ENCODE data around the gene SLC28A3.

The SLC28A3 gene

DNA sequence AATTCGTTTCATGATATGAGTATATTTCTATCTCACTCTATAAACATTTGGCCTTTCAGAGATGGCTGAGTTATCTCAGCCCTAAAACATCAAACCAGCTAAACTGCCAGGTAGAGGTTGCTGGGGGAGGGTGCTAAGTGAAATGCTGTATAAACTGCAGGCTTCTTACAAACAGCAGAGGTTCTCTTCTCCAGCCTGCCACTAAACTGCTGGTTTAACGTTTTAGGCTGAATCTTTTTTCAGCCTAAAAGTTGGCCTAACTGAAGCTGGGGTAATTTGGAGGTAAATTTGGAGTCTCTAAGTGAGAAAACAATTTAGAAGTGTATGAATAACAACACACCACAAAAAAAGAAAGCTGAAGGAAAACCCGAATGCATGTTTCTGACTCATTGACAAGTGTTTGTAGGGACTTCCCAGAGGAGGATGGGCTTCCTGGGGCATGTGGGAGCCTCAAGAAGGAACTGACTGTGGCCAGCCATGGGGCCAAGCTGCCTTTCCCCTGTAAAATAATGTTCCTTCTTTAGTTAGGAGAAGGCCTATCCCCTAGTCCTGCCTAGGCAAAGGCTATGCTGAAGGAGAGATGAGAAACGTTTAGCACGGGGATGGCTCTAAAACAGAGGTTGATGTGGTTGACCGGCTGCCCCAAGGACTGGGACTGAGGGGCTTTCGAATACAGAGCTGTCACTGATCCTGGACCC, 44.3 kb downstream of the SLC28A3 start:
- no peak for TF ChIP-seq GATA3 (IDR thresholded peaks at IDR 0.05; ENCODE audit: low read depth, low read length)

DNA sequence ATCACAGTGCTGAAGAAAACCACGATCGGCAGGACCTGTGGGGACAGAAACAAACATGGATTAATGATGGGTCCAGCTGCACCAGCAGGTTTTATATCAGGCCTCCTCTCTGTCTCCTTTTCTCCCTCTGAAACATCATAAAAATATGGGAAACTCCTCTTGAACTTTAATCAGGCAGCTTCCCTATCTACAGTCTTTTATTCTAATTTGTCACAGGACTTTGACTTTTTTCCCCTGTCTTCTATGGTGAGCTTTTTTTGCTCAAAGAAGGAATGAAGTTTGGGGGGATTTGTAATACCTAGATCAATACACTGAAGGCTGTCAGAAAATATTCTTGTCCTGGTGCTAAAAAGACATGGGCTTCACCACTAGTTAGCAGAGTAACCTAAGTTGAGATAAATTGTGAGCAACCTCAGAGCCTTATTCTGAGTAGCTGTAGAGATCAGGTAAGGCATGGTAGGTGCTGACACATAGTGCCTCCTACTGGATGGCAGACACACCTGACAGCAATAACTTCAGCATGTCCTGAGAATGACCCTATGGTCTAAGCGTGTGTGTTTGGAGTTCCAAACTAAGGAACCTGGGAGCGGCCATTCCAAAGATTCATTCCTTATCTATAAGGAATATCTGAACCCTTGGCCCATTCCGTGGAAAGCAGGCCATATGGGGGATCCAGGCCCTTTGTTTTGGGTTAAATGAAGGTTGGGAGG, 46.2 kb downstream of the SLC28A3 start:
- TF ChIP-seq GATA3 (IDR thresholded peaks at IDR 0.05; ENCODE audit: low read depth, low read length) (no peak), GATA2 (IDR thresholded peaks at IDR 0.05; ENCODE audit: low read depth, low read length) (no peak)

DNA sequence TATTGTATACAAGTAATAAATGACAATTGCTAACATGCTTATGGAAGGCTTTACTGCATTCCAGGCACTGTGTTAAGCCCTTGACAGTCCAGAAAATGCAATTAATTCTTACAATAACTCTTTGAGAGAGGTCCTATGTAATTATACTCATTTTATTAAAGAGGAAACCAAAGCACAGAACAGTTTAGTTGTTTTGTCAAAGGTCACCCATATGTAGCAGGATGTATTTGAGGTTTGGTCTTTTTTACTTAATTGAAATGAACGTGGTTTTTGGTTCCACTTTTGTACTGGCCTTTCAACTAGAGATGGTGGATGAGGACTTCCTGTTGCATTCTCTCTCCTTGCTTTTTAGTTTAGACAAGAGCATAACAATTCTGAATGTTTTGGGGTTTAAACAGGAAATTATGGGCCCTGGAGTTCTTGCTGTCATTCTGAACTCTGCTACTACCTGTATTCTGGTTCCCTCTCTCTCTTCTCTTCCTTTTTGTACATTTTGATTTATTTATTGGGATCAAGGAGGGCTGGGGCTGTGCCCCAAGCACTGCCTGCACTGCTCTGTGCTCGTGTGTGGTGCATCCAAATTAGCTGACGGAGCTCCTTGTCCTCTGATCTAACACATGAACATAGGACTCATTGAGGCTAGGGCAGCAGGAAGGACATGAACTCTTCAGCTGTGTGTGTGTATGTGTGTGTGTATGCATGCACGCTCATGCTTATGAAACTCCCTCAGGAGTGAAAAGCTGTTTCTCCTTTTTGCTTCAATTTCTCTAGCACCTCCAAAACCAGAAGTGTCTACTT, 47.4 kb downstream of the SLC28A3 start:
- TF ChIP-seq GATA3 (IDR thresholded peaks at IDR 0.05; ENCODE audit: low read depth, low read length), result no peak
- TF ChIP-seq GATA2 (IDR thresholded peaks at IDR 0.05; ENCODE audit: low read depth, low read length), result no peak

DNA sequence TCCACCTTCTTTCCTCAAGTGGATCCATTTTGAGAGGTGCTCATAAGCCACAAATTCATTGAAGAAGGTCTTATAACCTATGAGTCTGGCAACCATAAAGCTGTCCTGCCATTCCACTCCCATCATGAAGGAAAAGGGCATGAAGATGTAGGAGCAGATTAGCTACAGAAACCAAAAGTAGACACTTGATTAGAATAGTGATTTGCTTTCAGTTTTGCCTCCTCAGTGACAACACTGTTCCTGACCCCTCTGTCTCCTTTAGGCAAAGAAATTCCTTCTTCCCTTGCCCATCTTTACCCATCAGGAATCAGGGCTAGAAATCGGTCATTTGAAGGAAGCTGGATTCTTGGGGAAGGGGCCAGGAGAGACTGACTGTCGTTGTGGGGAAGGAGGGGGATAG, 55.2 kb downstream of the SLC28A3 start:
- TF ChIP-seq GATA3 (IDR thresholded peaks at IDR 0.05; ENCODE audit: low read depth, low read length) (no peak), GATA2 (IDR thresholded peaks at IDR 0.05; ENCODE audit: low read depth, low read length) (no peak)

DNA sequence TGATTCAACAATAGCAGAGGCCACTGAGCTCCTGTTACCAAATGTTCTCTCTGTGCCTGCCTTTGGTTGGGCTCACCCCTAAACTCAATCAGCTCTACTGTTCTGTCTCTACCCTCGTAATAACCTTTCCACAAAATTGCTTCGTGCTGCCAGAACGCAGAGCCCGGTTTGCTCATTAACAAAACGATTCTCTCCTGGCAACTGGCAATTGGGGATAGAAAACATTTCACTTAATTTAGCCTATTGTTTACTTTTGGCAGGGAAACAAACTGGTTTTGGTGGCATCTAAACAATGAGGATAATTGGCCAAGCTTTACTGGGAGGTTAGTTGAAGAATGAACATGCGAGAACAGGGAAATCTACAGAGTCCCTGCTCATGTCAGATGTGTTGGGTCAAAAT, 56.6 kb downstream of the SLC28A3 start:
- no peak for TF ChIP-seq GATA2 (IDR thresholded peaks at IDR 0.05; ENCODE audit: low read depth, low read length)
- TF ChIP-seq GATA3 (IDR thresholded peaks at IDR 0.05; ENCODE audit: low read depth, low read length), result no peak

DNA sequence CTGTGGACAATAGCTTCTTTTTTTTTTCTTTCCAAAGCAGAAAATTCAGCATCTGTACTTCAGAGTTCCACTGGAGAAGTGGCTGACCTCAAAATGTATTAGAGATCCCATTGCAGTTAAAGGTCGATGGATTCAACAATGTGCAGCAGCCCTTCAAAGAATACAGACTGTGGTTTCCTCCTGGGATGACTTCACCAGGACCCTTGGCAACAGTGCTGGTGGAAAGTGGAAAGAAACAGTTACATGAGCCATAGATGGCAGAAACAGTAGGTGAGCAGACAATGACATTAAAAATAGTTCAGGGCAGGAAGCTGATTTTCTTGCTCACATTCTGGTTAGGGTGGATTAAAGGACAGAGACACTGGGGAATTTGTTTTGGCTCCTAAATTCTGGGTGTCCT, 62.4 kb downstream of the SLC28A3 start:
- TF ChIP-seq GATA2 (IDR thresholded peaks at IDR 0.05; ENCODE audit: low read depth, low read length) (no peak), GATA3 (IDR thresholded peaks at IDR 0.05; ENCODE audit: low read depth, low read length) (no peak)

DNA sequence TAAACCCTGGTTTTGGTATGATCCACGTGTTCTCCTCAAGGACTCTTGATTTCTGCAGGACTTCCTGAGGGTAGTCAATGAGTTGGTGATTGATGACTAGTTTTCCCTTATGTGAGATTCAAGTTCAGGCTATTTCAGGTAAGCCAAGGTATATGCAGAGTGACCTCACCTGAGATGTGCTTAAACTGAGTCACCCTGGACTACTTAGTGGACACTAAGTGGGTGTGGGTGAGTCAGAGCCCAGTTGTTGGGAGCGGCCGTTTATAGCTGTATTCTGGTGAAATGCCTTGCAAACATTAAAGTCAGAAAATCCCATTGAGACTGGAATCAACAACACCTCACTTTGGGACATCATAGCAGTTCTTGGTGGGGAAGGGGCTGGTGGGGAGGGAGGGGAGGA, 62.9 kb downstream of the SLC28A3 start:
- TF ChIP-seq GATA3 (IDR thresholded peaks at IDR 0.05; ENCODE audit: low read depth, low read length) (no peak), GATA2 (IDR thresholded peaks at IDR 0.05; ENCODE audit: low read depth, low read length) (no peak)

DNA sequence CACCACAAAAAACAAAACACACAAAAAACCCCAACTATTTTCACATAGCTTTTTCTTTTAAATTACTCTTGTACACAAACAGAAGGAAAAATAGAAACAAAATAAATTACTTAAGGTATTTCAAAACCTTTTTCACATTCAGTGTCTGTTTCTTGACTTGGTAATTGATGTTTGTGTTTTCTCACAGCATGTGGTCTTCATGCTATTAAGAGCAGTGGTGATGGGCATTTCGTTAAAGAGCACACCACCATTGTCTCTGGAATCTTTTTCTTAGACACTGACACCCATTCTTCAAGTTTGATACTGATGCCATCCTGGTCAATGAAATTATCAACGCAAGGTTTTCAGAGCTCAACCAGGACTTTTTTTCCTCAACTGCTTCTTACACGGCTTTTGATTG, 63.8 kb downstream of the SLC28A3 start:
- no peak for TF ChIP-seq GATA3 (IDR thresholded peaks at IDR 0.05; ENCODE audit: low read depth, low read length)
- no peak for TF ChIP-seq GATA2 (IDR thresholded peaks at IDR 0.05; ENCODE audit: low read depth, low read length)

DNA sequence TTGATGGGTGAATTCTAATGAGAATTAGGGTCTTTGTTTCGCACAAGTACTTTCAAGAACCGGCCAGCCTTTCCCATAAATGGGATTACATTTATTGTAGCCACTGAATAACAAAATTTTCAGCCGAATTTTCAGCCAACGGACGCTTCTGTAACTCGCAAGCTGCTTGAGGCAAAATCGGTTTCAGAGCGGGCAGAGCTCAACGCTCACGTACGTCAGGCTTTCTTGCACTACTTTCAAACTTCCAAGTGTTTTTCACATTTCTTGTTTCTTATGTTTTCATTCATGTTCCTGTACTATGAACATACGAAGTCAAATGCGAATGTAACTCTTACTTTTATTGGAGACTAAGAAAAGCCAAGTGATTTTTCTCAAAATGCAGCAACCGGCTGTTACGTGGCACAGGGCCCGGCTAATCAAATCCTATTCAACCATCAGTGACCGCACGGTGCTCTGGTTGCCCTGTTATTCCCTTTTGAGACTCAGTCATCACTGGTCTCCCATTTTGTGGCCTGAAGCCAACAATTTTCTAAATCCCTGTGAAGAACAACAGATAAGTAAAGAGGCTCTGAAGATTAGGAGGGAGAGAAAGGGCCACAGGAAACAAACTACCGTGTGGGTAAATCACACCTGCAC, 68.5 kb downstream of the SLC28A3 start:
- TF ChIP-seq GATA3 (IDR thresholded peaks at IDR 0.05; ENCODE audit: low read depth, low read length) (no peak), GATA2 (IDR thresholded peaks at IDR 0.05; ENCODE audit: low read depth, low read length) (no peak)

DNA sequence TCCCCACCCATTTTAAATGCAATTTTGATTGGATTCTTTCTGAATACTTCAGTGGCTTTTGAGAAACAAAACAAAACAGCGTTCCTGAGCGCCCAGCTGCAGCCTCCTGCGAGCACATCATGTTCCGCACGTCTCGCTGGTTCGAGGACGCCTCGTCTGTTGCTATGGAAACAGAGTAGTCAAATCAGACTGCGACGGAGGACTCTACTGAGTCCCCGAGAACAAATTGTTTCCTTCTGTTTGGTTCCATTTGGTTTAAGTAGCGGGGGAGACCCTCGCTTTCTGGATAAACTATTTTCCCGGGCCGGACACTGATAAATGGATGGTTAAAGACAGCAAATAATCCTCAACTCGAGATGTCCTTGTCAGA, 69.0 kb downstream of the SLC28A3 start:
- TF ChIP-seq GATA2 (IDR thresholded peaks at IDR 0.05; ENCODE audit: low read depth, low read length) (no peak), GATA3 (IDR thresholded peaks at IDR 0.05; ENCODE audit: low read depth, low read length) (no peak)

DNA sequence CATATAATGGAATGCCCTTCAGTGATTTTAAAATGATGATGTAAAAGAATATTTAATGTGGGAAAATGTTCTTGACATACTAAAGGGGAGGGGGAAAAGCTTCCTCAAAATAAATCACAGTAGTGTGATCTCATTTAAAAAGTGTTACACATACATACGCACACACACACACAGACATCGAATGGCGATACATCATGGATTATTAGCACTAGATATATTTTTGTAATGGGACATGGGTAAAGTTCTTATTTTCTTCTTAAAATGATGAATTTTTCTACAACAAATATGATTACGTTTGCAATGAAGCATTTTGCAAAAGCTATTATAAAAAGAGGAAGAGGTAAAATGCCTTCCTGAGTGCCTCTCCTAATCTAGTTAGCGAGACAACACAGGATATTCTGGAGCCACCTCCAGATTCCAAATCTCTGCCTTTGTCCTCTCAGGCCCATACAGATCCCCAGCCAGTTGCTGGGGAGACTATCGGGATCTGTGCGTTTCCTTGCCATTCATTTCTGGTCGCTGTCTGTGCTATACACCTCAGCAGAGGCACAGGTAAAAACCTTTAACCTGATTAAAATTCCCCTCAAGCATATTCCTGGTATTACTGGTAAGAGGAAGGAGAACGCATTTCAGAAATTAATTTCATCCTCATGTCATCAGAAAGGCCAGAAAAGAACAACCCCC, 69.6 kb downstream of the SLC28A3 start:
- no peak for TF ChIP-seq GATA2 (IDR thresholded peaks at IDR 0.05; ENCODE audit: low read depth, low read length)
- no peak for TF ChIP-seq GATA3 (IDR thresholded peaks at IDR 0.05; ENCODE audit: low read depth, low read length)

DNA sequence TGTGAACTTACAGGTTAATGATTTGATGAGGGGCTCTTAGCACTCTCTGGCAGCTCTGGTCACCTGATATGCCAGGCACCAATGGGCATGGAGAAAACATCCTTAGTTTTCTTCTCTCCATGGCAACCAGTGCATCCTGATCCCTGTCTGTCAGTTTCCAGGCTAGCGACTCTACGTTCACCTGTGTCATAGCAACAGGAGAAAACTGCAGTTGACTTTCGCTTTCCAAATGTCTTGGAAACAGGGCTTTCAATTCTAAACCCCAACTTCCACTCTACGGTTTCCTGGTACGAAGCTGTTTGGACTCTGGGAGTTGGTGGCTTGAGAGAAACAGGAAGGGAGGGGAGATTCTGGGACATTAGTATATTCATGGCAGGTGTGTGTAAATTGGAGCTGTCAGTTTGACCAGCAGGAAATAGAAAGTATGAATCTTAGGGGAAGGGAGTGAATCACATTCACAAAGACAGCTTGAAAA, 74.4 kb downstream of the SLC28A3 start:
- TF ChIP-seq GATA3 (IDR thresholded peaks at IDR 0.05; ENCODE audit: low read depth, low read length) (no peak), GATA2 (IDR thresholded peaks at IDR 0.05; ENCODE audit: low read depth, low read length) (no peak)

DNA sequence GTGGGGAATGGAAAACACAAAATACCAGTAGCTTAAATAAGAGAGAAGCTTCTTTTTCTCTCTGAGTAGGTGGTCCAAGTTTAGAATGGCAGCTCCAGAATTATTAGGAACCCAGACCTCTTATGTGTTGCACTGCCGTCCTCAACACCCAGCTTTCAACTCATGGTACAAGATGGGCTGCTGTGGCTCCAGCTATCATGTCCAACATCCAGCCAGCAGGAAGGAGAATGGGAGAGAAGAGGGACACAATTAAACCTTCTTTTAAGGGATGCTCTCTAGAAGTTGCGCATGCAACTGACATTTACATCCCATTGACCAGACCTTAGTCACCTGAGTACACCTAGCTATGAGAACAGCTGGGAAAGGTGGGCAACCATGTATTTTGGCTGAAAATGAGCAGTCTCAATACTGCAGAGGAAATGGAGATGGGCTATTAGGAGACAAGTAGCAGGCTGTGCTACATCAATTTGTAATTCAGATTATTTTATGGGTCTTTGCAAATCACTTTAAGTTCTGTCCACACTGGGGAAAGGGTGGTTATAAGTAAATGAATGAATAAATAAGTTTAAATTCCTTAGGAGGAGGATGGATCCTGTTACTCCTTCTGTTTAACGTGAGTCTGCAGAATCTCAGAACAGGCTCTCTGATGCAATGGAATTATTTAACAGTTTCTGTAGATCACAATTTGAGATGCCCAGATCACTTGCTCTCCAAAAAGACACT, 76.1 kb downstream of the SLC28A3 start:
- no peak for TF ChIP-seq GATA2 (IDR thresholded peaks at IDR 0.05; ENCODE audit: low read depth, low read length)
- no peak for TF ChIP-seq GATA3 (IDR thresholded peaks at IDR 0.05; ENCODE audit: low read depth, low read length)

Data from SH-SY5Y (cell line).